Activated T-helper 2 cell treated with anti-CD3 and anti-CD28 coated beads, Interferon-gamma antibody, Interleukin-2, Interleukin-4, amounts not matched to agents 10 μg/mL and 5 μg/mL and 100 μg/mL, durations not matched to agents 14 hours and 24 hours and 36 hours (primary cell): ENCODE measurements around the gene VAPA. TPM values are rescaled to one million over a fixed set of nuclear protein-coding genes. Genes with fewer than 3 reads are reported as not detected.
A peak's percentile ranks its signal among the peaks of the same experiment; 100 is the strongest.
"Not testable (repeated sequence)": the region's sequence is repeated elsewhere in the genome, so short reads cannot be mapped to it uniquely, and the experiment has no call there.

Source experiments
- DNase-seq: peaks from one replicate; pipeline ENCODE4 v3.0.0; 2021; ENCODE audit warnings: low spot score
- H3K27ac Mint-ChIP-seq: one replicate; pipeline ENCODE4 v1.8.0; 2021; ENCODE audit warnings: mixed read lengths
- H3K27me3 Mint-ChIP-seq: one replicate; pipeline ENCODE4 v1.8.0; 2021; ENCODE audit warnings: low read depth, mixed read lengths
- H3K36me3 Mint-ChIP-seq: one replicate; pipeline ENCODE4 v1.8.0; 2021; ENCODE audit warnings: low read depth, mixed read lengths
- H3K4me1 Mint-ChIP-seq: one replicate; pipeline ENCODE4 v1.8.0; 2021; ENCODE audit warnings: low read depth, mixed read lengths
- H3K4me3 Mint-ChIP-seq: one replicate; pipeline ENCODE4 v1.8.0; 2021; ENCODE audit warnings: low read depth, mild to moderate bottlenecking, moderate library complexity, mixed read lengths
- H3K9me3 Mint-ChIP-seq: one replicate; pipeline ENCODE4 v1.8.0; 2021; ENCODE audit warnings: mixed read lengths
- intact Hi-C: fragments of 100-400 bp; cut with micrococcal nuclease; formaldehyde crosslinking; loops from one replicate; pipeline ENCODE4 v1.15.1; 2023
- total RNA-seq: library from RNA; stranded (reverse); gene quantifications from 2 replicates; pipeline ENCODE4 v1.2.3, GENCODE V29; 2022

VAPA gene
- total RNA-seq, 1 donor from 2014 or later, result 223 TPM

- Mint-ChIP-seq H3K4me3 (no peak overlapping the region), H3K27ac (no peak overlapping the region), H3K36me3 (peaks cover 5% of the 10 kb centered on the region), H3K9me3 (no peaks in the 10 kb centered on the region), H3K27me3 (peaks cover 35% of the 10 kb centered on the region), H3K4me1 (peaks cover 16% of the 10 kb centered on the region)
- no peak for DNase-seq
- intact Hi-C loops, result loop anchor here (5.0 to 10.0 kb wide), 4 partner anchors 198 to 773 kb away; partner anchors contain the start of genes ANKRD12, NAPG and TWSG1
Observed at GRCh38 chr18:9910661-9911060, 3.2 kb upstream of the VAPA start.

- H3K4me1 Mint-ChIP-seq, result peaks cover 19% of the 10 kb centered on the region
- DNase-seq, result no peak
- no peaks in the 10 kb centered on the region for H3K9me3 Mint-ChIP-seq
- intact Hi-C loops, result loop anchor here (5.0 to 10.0 kb wide), 4 partner anchors 199 to 774 kb away; partner anchors contain the start of genes ANKRD12, NAPG and TWSG1
- H3K36me3 Mint-ChIP-seq, result peaks cover 6% of the 10 kb centered on the region
- H3K27me3 Mint-ChIP-seq, result peaks cover 30% of the 10 kb centered on the region
- H3K27ac Mint-ChIP-seq, result no peak overlapping the region
- no peak overlapping the region for H3K4me3 Mint-ChIP-seq
Observed at GRCh38 chr18:9911226-9911625, 2.6 kb upstream of the VAPA start.

GRCh38 chr18:9912285-9912684 is 1.5 kb upstream of the VAPA start:
- H3K4me1 Mint-ChIP-seq, result peaks cover 24% of the 10 kb centered on the region
- H3K27me3 Mint-ChIP-seq, result peaks cover 25% of the 10 kb centered on the region
- DNase-seq, H3K27ac Mint-ChIP-seq, H3K4me3 Mint-ChIP-seq, H3K36me3 Mint-ChIP-seq, H3K9me3 Mint-ChIP-seq: not testable (repeated sequence)
- intact Hi-C loops, result loop anchor here (2.0 to 10.0 kb wide), 5 partner anchors 200 to 775 kb away; partner anchors contain the start of genes ANKRD12, NAPG and TWSG1

GRCh38 chr18:9913151-9913525 is 678 bp upstream of the VAPA start:
- intact Hi-C loops, result loop anchor here (1.0 to 10.0 kb wide), 8 partner anchors 14 to 776 kb away; partner anchors contain the start of genes ANKRD12, NAPG, RALBP1 and TWSG1

GRCh38 chr18:9914334-9914583 is 443 bp downstream of the VAPA start:
- peaks cover 24% of the 10 kb centered on the region for H3K4me1 Mint-ChIP-seq
- H3K27ac Mint-ChIP-seq, result peak overlapping the region; percentile 69
- H3K4me3 Mint-ChIP-seq, result peak overlapping the region; percentile 87
- no peaks in the 10 kb centered on the region for H3K9me3 Mint-ChIP-seq
- peaks cover 13% of the 10 kb centered on the region for H3K27me3 Mint-ChIP-seq
- H3K36me3 Mint-ChIP-seq, result peaks cover 8% of the 10 kb centered on the region
- no peak for DNase-seq
- intact Hi-C loops, result loop anchor here (5.0 to 10.0 kb wide), 4 partner anchors 202 to 777 kb away; partner anchors contain the start of genes ANKRD12, NAPG and TWSG1

More at GRCh38 chr18:9913151-9913525, 678 bp upstream of the VAPA start:
- H3K36me3 Mint-ChIP-seq, result peaks cover 8% of the 10 kb centered on the region
- H3K27me3 Mint-ChIP-seq, result peaks cover 20% of the 10 kb centered on the region
- H3K4me1 Mint-ChIP-seq, result peaks cover 24% of the 10 kb centered on the region
- H3K27ac Mint-ChIP-seq, result peak overlapping the region; percentile 90
- DNase-seq, result no peak
- no peaks in the 10 kb centered on the region for H3K9me3 Mint-ChIP-seq
- H3K4me3 Mint-ChIP-seq, result peak overlapping the region; percentile 87

- DNase-seq, result peak; percentile 70
- Mint-ChIP-seq H3K27ac (peak overlapping the region; percentile 84), H3K36me3 (peaks cover 8% of the 10 kb centered on the region), H3K4me1 (peaks cover 24% of the 10 kb centered on the region), H3K4me3 (peak overlapping the region; percentile 86), H3K27me3 (peaks cover 8% of the 10 kb centered on the region), H3K9me3 (no peaks in the 10 kb centered on the region)
- intact Hi-C loops, result loop anchor here (1.0 to 10.0 kb wide), 6 partner anchors 38 to 777 kb away; partner anchors contain the start of genes ANKRD12, NAPG and TWSG1
Observed at GRCh38 chr18:9914584-9915290, 921 bp downstream of the VAPA start.

GRCh38 chr18:9915291-9916076 is 1.7 kb downstream of the VAPA start:
- peak overlapping the region; percentile 84 for H3K27ac Mint-ChIP-seq

GRCh38 chr18:9916077-9916639 is 2.3 kb downstream of the VAPA start:
- H3K27ac Mint-ChIP-seq, result peak overlapping the region; percentile 54
- intact Hi-C loops, result loop anchor here (5.0 to 10.0 kb wide), 2 partner anchors 36 to 581 kb away; partner anchors contain the start of gene TWSG1
- no peak for DNase-seq

More at GRCh38 chr18:9915291-9916076, 1.7 kb downstream of the VAPA start:
- H3K4me3 Mint-ChIP-seq, result peak overlapping the region; percentile 86
- no peak for DNase-seq
- peaks cover 24% of the 10 kb centered on the region for H3K4me1 Mint-ChIP-seq
- H3K27me3 Mint-ChIP-seq, result peaks cover 3% of the 10 kb centered on the region
- peaks cover 8% of the 10 kb centered on the region for H3K36me3 Mint-ChIP-seq
- no peaks in the 10 kb centered on the region for H3K9me3 Mint-ChIP-seq
- intact Hi-C loops, result loop anchor here (1.0 to 10.0 kb wide), 3 partner anchors 37 to 581 kb away; partner anchors contain the start of gene TWSG1

GRCh38 chr18:9916808-9917207 is 3.0 kb downstream of the VAPA start:
- Mint-ChIP-seq H3K4me1 (peaks cover 24% of the 10 kb centered on the region), H3K36me3 (peaks cover 8% of the 10 kb centered on the region), H3K9me3 (no peaks in the 10 kb centered on the region), H3K4me3 (peak overlapping the region; percentile 86), H3K27ac (no peak overlapping the region), H3K27me3 (no peaks in the 10 kb centered on the region)
- DNase-seq, result no peak
- intact Hi-C loops, result loop anchor here (5.0 to 10.0 kb wide), 2 partner anchors 35 to 582 kb away; partner anchors contain the start of gene TWSG1

More at GRCh38 chr18:9916077-9916639, 2.3 kb downstream of the VAPA start:
- H3K4me3 Mint-ChIP-seq, result peak overlapping the region; percentile 86
- H3K27me3 Mint-ChIP-seq, result no peaks in the 10 kb centered on the region
- H3K4me1 Mint-ChIP-seq, result peaks cover 24% of the 10 kb centered on the region
- no peaks in the 10 kb centered on the region for H3K9me3 Mint-ChIP-seq
- H3K36me3 Mint-ChIP-seq, result peaks cover 8% of the 10 kb centered on the region

GRCh38 chr18:9918016-9918680 is 4.3 kb downstream of the VAPA start:
- peaks cover 8% of the 10 kb centered on the region for H3K36me3 Mint-ChIP-seq
- no peaks in the 10 kb centered on the region for H3K27me3 Mint-ChIP-seq
- peaks cover 24% of the 10 kb centered on the region for H3K4me1 Mint-ChIP-seq
- no peaks in the 10 kb centered on the region for H3K9me3 Mint-ChIP-seq
- intact Hi-C loops, result loop anchor here (5.0 to 10.0 kb wide), 2 partner anchors 34 to 583 kb away; partner anchors contain the start of gene TWSG1
- H3K4me3 Mint-ChIP-seq, result no peak overlapping the region
- no peak for DNase-seq
- no peak overlapping the region for H3K27ac Mint-ChIP-seq

- Mint-ChIP-seq H3K4me3 (no peak overlapping the region), H3K27me3 (no peaks in the 10 kb centered on the region), H3K27ac (no peak overlapping the region), H3K36me3 (peaks cover 13% of the 10 kb centered on the region), H3K4me1 (peaks cover 28% of the 10 kb centered on the region), H3K9me3 (no peaks in the 10 kb centered on the region)
- no peak for DNase-seq
- intact Hi-C loops, result loop anchor here (5.0 to 10.0 kb wide), 2 partner anchors 33 to 585 kb away; partner anchors contain the start of gene TWSG1
Observed at GRCh38 chr18:9919564-9920232, 5.9 kb downstream of the VAPA start.
